Embryonic facial prominence (tissue), 1 donor: ENCODE measurements around the gene VPS37C.
"Not testable (repeated sequence)": the region's sequence is repeated elsewhere in the genome, so short reads cannot be mapped to it uniquely, and the experiment has no call there.

Source experiments
- DNase-seq: peaks from one replicate; pipeline ENCODE4 v3.0.0-alpha.2; 2016; ENCODE audit errors: extremely low spot score

Gene VPS37C

DNA sequence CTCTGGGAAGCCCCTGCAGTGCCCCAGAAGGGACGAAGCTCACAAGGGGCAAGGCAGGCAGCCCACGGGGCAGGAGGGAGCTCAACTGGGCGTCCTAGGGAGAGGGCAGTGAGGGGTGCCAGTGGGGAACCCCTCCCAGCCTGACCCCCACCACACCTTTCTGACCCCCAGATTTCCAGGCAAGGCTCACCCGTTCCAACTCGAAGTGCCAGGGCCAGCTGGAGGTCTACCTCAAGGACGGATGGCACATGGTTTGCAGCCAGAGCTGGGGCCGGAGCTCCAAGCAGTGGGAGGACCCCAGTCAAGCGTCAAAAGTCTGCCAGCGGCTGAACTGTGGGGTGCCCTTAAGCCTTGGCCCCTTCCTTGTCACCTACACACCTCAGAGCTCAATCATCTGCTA is 43.2 kb downstream of the VPS37C start:
- DNase-seq: no peak

- DNase-seq: no peak
Measured at GRCh38 chr11:61117168-61117520, 44.1 kb downstream of the VPS37C start.

GRCh38 chr11:61116426-61117167 is 44.6 kb downstream of the VPS37C start:
- DNase-seq: no peak

DNA sequence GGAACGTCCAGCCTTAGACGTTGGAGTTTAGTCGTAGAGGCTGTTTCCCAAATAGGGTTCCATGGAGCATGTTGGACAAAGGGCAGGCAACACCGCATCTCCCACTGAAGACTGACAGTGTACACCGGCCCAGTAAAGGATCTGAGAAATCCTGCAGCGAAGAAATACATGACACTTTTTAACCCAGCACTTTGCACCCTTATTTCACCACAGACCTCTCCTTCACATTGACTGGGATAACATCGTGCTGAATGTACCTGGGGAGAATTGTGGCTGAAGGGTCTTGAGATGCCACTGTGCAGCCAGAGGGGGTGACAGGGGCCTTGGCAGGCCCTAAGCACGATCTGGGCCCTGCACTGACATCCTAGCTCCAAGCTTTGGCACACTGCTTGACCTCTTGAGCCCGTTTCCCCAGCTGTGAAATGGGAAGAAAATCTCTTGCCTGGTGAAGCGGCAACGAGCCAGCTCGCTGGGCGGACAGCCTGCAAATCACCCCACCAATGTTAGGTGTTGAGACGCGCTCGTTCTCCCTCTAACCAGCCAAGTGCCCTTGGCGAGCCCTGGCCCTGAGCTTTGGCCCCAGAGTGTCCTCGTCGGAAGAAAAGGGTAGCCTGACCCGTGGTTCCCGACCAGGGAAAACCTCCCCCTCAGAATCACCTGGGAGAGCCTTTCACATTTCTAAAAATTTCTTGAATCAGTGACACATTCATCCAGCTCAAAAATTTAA is 45.6 kb downstream of the VPS37C start:
- no peak for DNase-seq

DNA sequence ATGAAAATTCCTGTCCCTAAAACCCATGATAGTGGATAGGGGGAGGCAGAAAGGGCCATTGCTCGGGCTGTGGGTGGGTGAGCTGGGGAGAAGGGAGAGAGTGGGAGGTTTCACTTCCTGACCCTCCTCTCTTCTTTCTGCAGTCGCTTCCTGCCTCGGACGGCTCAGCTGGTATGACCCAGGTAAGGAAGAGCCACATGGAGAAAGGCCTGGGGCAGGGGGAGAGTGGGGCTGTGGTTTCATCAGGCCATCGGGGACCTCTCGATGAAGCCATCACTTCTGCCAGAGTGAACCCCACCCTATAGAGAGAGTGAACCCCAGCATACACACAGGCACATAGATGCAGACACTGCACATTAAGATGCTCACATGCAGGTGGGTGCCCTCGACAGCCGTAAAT is 46.3 kb downstream of the VPS37C start:
- DNase-seq: no peak

GRCh38 chr11:61113201-61113600 is 48.0 kb downstream of the VPS37C start:
- DNase-seq: no peak

- no peak for DNase-seq
Measured at GRCh38 chr11:61112575-61112974, 48.7 kb downstream of the VPS37C start.

DNA sequence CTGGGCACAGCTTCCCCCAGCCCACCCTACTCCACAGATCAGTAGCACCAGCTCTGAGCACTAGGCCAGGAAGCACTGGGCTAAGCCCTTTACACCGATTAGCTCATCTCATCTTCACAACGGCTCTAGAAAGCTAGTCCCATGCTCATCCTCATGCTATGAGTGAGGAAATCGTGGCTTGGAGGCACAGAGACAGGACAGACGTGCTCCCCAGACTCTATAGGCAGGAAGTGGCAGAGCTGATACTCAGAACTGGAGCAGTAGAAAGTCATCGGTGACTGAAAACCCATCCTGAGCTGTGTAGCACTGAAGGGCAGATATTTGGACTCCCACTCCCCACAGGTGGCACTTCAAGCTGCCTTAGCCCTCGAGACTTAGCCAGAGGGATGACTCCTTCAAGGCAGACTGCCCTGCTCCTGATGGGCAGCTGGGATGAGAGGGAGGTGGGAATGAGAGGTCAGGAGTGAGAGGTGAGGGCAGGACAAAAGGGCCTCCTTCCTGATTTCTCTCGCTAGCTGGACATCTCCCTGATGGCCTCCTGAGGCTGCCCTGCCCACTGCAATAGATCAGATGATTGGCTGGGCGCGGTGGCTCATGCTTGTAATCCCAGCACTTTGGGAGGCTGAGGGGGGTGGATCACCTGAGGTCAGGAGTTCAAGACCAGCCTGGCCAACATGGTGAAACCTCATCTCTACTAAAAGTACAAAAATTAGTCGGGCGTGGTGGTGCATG is 49.3 kb downstream of the VPS37C start:
- DNase-seq: no peak

GRCh38 chr11:61111050-61111435 is 50.2 kb downstream of the VPS37C start:
- no peak for DNase-seq

- DNase-seq: no peak
Measured at GRCh38 chr11:61110255-61111049, 50.8 kb downstream of the VPS37C start.

DNA sequence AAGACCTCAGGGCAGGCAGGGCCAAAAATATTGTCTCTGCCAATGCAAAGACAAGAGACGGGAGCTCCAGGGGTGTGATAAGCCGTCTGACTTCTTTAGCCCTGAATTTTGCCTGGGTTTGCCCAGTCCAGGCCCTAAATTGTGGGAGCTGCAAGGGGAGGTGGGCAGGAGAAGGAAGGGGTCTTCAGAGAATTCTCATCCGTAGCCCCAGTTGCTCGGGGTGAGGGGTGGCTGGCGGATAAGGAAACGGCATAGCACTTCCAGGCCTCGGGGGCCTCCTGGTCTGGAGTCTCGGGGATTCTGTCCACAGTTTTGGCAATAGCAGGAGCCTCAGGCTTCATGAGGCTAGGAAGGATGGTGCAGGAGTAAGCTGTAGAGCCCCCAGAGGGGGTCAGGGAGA is 51.6 kb downstream of the VPS37C start:
- DNase-seq: no peak

- no peak for DNase-seq
Measured at GRCh38 chr11:61108847-61109585, 52.2 kb downstream of the VPS37C start.

GRCh38 chr11:61107888-61108287 is 53.3 kb downstream of the VPS37C start:
- DNase-seq: no peak

- no peak for DNase-seq
Measured at GRCh38 chr11:61106894-61107470, 54.2 kb downstream of the VPS37C start.

GRCh38 chr11:61106296-61106695 is 54.9 kb downstream of the VPS37C start:
- no peak for DNase-seq

DNA sequence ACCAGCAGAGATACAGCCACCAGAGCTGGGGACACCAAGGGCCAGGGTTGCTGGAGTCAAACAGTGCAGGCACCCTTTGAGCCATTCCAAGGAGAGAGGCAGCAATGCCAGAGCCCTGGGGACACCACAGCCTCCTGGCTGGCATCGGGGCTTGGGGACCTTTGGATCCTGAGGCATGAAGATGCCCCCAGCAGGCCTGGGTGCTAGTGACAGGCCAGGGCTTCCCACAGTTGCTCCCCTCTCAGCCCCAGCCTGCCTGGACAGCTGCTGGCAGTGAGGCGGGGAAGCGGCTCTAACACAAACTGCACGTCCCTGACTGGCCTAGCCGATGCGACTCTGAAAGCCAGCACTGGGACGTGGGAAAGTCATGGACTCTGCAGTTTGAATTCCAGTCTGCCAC is 56.3 kb downstream of the VPS37C start:
- no peak for DNase-seq

DNA sequence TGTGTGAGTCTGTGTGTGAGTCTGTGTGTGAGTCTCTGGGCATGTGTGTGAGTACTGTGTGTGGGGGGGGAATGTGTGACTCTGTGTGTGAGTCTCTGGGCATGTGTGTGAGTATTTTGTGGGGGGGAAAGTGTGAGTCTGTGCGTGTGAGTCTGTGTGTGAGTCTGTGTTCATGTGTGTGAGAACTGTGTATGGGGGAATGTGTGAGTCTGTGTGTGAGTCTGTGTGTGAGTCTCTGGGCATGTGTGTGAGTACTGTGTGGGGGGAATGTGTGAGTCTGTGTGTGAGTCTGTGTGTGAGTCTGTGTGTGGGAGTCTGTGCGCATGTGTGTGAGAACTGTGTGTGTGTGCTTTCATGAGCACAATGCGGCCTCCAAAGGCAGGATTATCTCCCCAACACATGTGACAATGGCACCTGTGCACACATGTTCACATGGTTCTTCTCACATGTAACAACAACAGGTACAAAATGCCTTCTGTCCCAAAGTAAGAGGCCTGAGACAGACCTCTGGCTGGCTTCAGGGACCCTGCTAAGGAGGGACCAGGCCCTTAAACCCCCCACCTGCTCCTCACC is 57.3 kb downstream of the VPS37C start:
- DNase-seq: no peak

DNA sequence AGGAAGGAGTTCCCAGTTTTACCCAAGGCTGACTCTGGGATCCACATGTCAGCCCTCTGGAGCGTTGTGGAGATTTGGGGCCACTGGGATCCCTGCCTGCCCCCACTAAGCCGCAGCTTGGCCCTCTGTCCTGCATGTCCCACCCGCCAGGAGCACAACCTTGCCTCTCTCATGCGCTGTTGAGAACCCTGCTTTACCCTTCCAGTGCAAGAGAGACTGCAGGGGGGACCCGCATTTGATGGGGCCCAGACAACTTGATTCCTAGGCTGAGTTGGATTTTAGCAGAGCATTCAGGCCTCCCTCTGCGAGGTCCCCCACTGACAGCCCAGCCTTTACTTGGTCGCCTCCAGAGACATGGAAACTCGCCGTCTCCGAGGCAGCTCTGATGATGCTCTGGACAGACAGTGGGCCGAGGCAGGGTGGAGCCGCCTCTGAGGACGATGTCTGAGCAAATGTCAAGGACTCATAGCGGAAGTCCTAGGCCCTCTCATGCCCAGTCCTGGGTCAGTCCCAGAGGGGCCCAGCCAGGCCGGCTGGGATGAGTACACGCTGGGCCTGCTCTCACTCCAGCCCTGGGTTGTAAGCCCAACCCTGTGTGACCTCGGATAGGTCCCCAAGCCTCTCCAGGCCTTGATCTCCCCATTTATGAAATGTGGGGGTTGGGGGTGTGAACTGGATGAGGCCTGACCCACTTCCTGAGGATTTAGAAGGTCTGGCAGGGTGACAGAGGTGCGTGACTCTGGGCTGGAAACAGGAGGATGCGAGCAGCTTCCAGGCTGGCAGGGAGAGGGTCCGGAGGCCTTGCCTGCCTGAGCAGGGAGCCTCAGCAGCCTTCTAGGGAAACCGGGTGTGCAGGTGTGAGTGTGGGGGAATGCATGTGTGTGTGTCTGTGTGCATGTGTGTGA is 58.3 kb downstream of the VPS37C start:
- no peak for DNase-seq

DNA sequence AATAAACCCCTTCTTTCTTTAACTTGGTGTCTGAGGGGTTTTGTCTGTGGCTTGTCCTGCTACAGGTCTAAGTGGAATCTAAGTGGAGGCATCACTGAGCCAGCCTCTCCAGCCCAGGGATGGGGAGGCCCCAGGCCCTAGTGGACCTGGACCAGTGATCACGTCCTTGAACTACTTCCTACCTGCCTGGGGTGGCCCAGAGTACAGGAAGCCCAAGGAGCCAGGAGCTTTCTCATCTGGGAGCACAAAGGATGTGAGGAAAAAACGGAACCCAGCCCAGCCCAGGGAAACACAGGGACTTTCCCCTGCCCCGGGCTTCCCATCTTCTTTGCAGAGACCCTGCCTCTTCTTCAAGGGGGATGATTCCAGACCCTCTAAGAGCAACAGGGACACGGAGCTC is 62.4 kb downstream of the VPS37C start:
- DNase-seq: no peak

DNA sequence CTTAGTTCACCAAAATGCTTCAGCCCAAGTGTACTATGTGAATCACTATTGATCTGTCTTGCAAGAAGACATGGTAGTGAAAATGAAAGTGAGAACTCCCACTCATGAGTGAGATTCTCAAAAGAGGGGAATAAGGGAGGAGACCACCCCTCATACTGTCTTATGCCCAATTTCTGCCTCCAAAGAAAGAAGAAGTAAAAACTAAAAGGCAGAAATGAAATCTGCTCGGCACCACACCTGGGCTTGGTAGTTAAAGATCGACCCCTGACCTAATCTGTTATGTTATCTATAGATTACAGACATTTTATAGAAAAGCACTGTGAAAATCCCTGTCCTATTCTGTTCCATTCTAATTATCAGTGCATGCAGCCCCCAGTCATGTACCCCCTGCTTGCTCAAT is 63.0 kb downstream of the VPS37C start:
- not testable (repeated sequence) for DNase-seq
